HG03097 (cell line): ENCODE results near the gene DPF3.

Experiments
- ATAC-seq: cut with Tn5 transposase; IDR thresholded peaks from one replicate; pipeline ENCODE4 v1.9.1; 2021; ENCODE audit not compliant: unreplicated experiment, low FRiP score

DPF3 gene

GRCh38 chr14:72745991-72746980 lies 147.6 kb downstream of the DPF3 start:
- no peak for ATAC-seq

DNA sequence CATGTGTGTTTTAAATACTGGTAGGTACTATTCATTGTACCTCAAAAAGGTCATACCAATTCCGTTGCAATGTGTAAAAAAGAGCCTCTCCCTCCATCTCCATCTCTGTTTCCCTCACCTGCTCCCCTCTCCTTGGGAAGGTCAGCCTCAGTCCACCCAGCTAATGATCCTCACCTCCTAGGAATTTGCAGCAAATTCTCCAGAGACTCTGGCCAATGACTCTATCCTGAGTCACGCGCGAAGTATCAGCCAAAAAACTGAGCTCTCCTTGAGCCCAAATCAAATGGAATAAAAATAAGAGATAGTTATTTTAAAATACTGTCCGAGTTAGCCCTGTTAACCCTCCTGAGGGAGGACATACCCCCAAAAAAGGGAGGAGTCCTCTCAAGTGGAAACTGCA lies 148.4 kb downstream of the DPF3 start:
- no peak for ATAC-seq

DNA sequence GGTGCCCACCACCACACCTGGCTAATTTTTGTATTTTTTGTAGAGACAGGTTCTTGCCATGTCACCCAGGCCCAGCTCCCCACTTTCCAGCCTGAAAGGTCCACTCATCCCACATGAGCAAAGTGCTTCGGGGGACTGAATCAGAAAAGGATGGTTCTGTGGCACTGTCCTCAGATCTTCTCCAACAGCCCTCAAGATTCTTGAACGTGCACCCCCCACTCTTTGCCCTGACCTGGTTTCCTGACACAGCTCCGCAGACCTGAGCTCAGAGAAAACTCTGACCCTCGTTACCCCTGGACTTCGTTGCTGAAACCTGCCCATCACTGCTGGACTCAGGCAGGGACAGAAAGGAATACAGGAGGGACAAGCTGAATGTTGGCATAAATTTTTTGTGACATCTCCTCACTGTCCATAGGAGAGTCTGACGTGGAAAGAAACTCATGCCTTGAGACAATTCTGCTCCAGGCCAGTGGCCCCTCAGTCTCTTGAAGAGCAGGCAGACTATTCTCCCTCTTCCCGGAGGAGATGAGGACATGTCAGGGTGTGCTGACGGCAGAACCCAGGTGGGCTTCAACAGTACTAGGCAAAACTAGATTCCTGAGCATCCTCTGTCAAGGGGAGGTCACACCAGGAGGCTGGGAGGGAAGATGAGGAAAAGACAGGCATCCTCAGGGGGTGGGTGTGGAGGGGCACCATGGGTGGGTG lies 149.3 kb downstream of the DPF3 start:
- ATAC-seq, result no peak

DNA sequence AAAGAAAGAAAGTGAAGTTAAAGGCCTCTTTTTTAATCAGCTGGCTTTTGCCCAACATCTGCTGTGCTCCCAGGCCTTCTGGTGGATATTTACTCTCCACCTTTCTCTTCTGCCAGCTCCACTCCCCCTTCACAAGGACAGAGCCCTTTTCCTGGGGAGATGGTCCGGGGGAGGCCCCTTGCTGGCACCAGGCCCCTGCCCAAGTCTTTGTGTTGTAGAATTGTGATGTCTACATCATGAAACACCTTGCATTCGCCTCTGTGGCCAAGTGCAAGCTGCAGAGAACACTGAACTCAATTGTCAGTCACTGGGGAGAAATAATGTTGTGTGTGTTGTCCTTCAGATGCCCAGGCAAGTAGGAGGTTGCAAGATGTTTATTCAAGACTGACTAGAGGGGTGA lies 150.3 kb downstream of the DPF3 start:
- no peak for ATAC-seq

DNA sequence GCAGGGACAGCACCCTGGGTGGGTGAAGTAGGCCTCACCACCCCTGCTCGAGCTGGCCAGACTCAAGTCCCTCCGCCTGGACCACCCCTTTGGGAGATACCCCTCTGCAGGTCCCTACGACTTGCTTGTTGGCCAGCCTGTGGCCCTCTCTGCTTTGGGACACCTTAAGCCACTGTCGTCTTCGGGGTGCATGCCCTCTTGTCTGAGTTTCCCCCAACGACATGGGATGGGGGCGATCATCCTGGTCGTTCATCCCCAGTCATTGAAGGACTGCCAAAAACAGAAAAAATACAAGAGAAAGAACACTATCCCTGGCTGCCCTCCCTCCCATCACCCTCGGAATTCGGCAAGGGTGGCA lies 151.1 kb downstream of the DPF3 start:
- ATAC-seq, result no peak

DNA sequence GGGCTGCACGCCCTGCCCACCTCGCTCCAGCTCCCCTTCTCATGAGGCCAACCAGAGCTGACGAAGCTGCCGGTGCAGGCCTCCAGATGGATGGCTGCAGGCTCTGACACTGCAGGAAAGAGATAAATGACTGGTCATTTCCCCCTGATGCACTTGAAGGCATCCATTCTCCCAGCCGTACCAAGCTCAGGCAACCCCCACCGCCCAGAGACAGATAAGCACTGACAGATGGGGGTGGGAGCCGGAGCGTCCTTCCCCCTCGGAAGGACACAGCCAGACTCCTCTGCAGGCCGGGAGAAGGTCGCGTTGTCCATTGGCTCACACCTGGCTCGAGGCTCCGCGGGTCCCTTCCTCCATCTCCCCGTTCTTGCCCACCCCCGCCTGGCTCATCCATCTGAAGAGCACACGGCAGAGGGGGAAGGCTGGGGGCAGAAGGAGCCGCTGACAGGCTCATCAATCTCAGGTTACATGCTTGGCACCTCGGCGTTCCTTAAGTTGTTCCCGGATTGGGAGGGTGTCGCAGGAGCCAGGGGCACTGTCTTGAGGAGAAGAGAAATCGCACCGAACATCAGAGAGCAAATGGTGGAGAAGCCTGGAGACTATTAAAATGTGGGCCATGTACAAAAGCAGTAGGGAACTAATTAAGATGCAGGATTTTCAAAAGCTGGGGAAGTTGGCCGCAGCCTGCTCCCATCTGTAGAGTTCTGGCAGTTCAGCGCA lies 151.6 kb downstream of the DPF3 start:
- no peak for ATAC-seq

DNA sequence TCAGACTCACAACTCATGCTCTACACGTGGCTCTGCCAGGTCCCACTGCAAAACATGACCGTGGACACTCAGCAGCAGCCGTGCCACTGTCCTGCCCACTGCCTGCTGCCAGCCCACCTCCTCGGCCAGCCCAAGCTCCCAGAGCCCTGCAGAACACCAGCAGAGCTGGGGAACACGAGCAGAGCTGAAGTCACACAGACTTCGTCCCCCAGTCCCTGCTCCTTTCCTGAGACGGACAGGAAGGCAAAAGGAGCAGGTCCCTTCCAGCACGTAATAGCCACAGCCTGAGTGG lies 152.1 kb downstream of the DPF3 start:
- ATAC-seq, result no peak

GRCh38 chr14:72740966-72741825 lies 152.7 kb downstream of the DPF3 start:
- ATAC-seq, result no peak

DNA sequence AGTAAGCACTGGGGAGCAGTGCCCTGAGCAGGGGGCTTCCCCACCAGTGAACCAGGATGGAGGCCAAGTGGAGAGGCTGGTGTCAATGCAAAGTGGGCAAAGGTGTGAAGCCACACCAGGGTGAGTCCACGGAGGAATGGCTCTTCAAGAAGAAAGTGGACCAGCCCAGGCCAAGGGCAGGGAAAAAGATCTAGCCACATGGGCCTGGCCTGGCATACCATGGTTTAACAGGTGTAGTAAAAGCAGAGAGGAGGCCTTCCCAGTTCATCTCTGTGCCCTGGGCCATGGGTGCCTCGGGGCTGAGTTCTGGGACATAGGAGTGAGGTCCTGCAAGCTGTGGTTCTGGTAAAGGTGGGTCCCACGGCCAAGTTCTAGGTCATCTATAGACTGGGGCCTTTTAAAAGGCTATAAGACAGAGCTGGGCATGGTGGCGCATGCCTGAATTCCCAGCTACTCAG lies 153.4 kb downstream of the DPF3 start:
- no peak for ATAC-seq

DNA sequence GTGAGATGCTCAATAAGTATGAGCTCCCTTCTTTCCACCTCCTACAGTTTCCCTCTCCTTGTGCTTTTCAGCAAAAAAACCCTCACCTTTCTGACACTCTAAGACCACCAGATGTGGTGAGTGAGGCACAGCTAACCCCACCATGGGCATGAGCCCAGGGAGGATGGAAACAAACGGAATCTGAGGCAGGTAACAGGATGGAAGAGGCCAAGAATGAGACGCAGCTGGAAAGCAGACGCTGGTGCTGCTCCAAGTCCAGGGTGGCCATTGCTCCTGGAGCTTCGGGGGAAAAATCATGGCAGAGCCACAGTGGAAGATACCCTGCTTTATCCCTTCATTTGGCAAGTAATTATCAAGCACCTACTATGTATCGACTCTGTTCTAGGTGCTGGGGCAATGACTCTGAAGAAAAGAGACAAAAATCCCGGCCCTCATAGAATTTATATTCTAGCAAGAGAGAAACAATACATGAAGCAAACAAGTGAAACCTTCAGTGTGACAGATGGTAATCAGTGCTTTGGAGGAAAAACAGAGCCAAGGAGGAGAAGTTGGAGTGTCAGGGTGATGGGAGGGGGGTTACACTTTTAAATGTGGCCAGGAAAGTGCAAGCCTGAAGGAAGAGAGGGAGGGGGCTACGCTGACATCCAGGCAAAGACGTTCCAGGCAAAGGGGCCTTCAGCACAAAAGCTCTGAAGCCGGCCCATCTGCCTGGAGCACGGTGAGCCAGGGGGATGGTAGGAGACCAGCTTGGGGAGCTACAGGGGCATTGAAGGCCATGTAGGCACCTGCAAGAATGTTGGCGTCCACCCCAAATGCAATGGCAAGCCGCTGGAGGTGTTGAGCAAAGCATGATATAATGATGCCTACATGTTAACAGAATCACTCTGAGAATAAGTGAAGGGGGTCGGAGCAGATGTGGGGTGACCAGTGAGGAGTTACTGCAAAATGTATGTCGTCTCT lies 154.2 kb downstream of the DPF3 start:
- ATAC-seq, result no peak

DNA sequence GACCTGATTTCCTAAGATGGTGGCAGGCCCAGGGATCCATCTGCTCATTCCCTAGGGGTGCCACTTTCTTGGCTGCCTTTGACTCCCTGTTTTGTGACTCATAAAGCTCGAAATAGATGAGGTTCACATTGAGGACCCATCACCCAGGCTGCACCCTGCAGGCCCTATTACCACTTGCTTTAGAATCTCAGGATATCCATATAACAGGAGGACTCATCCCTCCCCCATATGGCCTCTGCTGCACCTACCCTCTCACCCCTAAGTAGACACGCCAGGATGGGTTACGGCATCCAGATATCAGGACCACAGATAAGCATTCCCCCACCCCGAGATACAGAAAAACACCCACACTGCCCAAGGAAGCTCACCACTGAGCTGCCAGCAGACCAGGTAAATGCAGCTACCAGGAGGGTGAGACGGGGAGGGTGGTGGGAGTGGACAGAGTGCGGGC lies 155.7 kb downstream of the DPF3 start:
- ATAC-seq, result no peak

DNA sequence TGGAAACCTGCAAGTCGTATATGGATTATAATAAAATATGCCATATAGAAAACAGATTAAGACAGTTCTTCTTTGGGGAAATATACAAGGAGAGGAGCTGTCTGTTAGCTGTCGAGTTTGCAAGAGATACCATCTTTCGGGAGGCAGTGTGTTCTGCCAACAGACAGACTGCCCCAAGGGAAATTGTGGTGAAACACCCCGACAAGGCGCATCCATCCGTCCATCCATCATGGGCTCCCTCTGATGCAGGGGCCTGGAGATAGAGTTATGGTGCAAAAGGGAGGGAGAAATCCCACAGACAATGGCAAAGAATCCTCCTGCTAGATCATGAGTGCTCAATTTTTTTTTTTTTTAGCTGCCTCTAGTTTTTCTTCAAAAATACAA lies 156.3 kb downstream of the DPF3 start:
- no peak for ATAC-seq

- ATAC-seq, result no peak
Measured at GRCh38 chr14:72736786-72737559, 156.9 kb downstream of the DPF3 start.

DNA sequence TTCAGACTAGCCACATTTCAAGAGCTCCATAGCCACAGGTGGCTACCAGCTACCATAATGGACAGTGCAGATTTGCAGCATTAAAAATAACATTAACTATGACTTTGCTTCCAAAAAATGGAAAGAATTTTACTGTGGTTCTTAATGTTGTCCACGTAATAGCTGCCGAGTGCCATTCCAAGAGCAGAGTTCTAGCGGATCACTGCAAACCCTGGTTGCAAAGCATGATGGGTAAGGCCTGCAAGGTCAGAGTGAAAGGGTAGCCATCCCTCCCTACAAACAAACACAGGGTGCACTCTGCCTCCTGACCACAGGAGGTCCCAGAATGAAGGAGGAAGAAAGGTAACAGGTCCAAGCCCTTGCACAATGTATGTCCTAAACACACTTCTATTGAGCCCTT lies 157.6 kb downstream of the DPF3 start:
- no peak for ATAC-seq

GRCh38 chr14:72732022-72732780 lies 161.7 kb downstream of the DPF3 start:
- no peak for ATAC-seq

- ATAC-seq, result no peak
Measured at GRCh38 chr14:72731252-72732020, 162.5 kb downstream of the DPF3 start.

DNA sequence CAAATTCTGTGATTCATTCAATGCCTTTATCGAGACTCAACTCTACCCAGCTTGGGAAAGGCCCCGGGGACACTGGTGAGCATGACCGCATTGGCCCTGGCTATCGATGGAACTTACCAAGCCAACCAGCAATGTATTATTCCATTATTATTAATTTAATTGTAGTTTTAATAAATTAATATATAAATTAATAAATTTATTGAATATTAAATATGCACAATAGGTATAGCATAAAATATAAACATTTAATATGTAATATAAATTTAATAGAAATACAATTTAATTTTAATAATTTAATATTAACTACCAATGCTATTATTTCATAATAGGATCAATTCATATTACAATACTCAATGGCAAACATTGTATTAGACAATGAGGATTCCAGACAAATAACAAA lies 163.4 kb downstream of the DPF3 start:
- ATAC-seq, result no peak
